ENCODE data around the gene MYH4.

Gene MYH4

GRCh38 chr17:10469459-10469858, at the start of gene MYH4:
Gene MYH4, minus strand, starts transcription at chr17:10469559. Its CDS starts 2,814 bp downstream, at chr17:10466745.
- Histone ChIP-seq H3K9ac (ENCODE audit: low read length) (no peak within 1 kb of the TSS), H3K36me3 (ENCODE audit: insufficient read depth, low read length) (no peaks in the 10 kb centered on the region), H3K27ac (ENCODE audit: low read depth, low read length) (no peak within 1 kb of the TSS), H3K27me3 (ENCODE audit: control insufficient read depth in 1 of 2, insufficient read depth in 2 of 2, low read length in 2 of 2) (no peaks in the 10 kb centered on the region), H3K4me3 (ENCODE audit: low read depth in 1 of 2, low read length in 2 of 2) (no peak within 1 kb of the TSS), H3K4me1 (ENCODE audit: insufficient read depth, low read length) (no peaks in the 10 kb centered on the region), H3K9me3 (ENCODE audit: low read length) (no peaks in the 10 kb centered on the region)

DNA sequence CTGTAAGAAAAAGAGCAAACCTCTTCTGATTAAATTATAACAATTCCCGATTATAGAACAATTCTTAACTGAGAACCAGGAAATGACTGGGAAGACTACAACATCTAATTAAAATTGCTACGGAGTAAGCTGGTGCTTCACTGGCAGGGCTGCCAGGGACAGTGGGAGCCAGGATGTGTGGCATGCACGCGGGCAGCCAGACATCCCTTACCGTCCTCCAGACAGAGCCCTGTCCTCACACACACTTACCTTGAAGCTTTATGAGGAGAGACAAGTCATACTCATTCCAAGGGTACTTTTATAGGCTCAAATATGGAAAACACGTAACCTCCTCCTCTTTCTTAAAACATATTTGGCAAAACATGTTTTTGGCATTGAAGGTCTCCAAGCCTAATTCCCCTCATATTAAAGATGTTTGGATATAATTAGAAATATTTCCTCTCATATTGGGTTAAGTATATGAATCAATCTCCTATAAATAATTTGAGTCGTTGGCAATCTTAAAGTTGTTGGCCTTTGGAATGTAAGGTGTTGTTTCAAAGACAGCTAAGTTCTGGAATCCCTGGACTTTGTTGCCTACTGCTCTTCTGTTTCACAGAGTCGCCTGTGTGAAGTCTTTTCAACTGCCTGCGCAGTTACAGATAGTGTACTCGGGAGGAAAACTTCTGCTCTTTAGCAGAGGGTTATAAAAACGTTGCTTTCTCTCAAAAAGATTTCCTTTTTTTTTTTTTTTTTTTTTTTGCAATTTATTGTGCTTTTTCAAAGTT, 49.1 kb upstream of the MYH4 start, which contains the start of gene MYH1:
Gene MYH1 (minus strand): TSS at position 272 of the 767 bp plus-strand sequence. CDS start 1,900 bp downstream, outside the sequence.
- Histone ChIP-seq H3K27me3 (ENCODE audit: control insufficient read depth in 1 of 2, insufficient read depth in 2 of 2, low read length in 2 of 2) (no peaks in the 10 kb centered on the region), H3K9ac (ENCODE audit: low read length) (no peak within 1 kb of the TSS), H3K36me3 (ENCODE audit: insufficient read depth, low read length) (no peaks in the 10 kb centered on the region), H3K27ac (ENCODE audit: low read depth, low read length) (no peak within 1 kb of the TSS), H3K4me3 (ENCODE audit: low read depth in 1 of 2, low read length in 2 of 2) (no peak within 1 kb of the TSS), H3K4me1 (ENCODE audit: insufficient read depth, low read length) (no peaks in the 10 kb centered on the region), H3K9me3 (ENCODE audit: low read length) (no peaks in the 10 kb centered on the region)

DNA sequence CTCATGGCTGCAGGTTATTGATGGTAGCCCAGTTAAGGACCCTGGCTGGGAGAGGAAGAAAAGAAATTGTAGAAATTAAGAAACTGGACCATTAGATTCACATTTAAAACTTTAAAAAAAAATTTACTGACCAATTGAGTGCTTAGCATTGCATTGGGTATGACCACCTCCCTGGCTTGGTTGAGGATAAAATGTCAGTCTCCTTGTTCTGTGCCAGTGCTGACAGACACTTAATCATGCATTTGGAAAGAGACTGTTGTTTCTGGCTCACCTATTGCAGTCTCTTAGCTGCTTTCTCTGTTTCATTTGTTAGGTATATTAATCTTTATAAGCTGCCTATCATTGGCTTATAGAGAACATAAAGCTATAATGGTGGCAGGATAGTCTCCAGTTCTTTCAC, 47.3 kb upstream of the MYH4 start:
- H3K27me3 ChIP-seq (ENCODE audit: control insufficient read depth in 1 of 2, insufficient read depth in 2 of 2, low read length in 2 of 2) = no peaks in the 10 kb centered on the region
- H3K9ac ChIP-seq (ENCODE audit: low read length) = no peak overlapping the region
- no peaks in the 10 kb centered on the region for H3K9me3 ChIP-seq (ENCODE audit: low read length)
- H3K27ac ChIP-seq (ENCODE audit: low read depth, low read length) = no peak overlapping the region
- no peak overlapping the region for H3K4me3 ChIP-seq (ENCODE audit: low read depth in 1 of 2, low read length in 2 of 2)
- H3K36me3 ChIP-seq (ENCODE audit: insufficient read depth, low read length) = no peaks in the 10 kb centered on the region
- H3K4me1 ChIP-seq (ENCODE audit: insufficient read depth, low read length) = no peaks in the 10 kb centered on the region

- no peak overlapping the region for H3K27ac ChIP-seq (ENCODE audit: low read depth, low read length)
- no peak overlapping the region for H3K4me3 ChIP-seq (ENCODE audit: low read depth in 1 of 2, low read length in 2 of 2)
- no peaks in the 10 kb centered on the region for H3K27me3 ChIP-seq (ENCODE audit: control insufficient read depth in 1 of 2, insufficient read depth in 2 of 2, low read length in 2 of 2)
- H3K9ac ChIP-seq (ENCODE audit: low read length) = no peak overlapping the region
- H3K9me3 ChIP-seq (ENCODE audit: low read length) = no peaks in the 10 kb centered on the region
- no peaks in the 10 kb centered on the region for H3K4me1 ChIP-seq (ENCODE audit: insufficient read depth, low read length)
- no peaks in the 10 kb centered on the region for H3K36me3 ChIP-seq (ENCODE audit: insufficient read depth, low read length)
Measured at GRCh38 chr17:10516065-10516464, 46.7 kb upstream of the MYH4 start.

DNA sequence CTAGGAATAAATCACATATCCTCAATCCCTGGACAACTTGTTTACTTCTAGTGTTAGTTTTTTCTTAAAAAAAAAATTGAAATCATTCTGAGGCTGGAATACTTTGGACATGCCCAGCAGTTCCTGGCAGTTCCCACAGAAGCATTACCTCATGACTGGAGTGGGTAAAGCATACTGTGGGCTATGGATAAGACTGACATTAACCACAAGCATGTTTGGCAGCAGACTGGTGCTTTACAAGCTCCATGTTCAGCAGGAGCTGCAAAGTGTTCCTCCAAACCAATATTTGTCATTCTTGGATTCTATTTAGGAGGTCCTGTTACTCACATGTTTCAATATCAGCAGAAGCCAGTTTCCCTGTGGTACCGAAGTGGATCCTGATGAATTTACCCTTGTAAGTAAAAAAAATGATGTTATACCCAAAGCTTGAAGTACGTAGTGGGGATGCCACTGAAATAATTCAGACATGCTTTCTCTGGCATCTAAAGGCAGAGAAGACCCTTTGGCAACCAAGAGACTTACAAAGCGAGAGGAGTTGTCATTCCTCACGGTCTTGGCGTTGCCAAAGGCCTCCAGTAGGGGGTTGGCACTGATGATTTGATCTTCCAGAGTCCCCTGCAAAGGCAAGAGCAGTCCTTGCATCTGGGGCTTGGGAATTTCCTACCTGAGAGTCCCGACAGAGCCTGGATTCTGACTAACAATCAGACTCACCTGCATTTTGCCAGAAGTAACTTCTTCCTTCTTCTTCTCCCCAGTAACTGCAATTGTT, 44.1 kb upstream of the MYH4 start:
- Histone ChIP-seq H3K4me3 (ENCODE audit: low read depth in 1 of 2, low read length in 2 of 2) (no peak overlapping the region), H3K27ac (ENCODE audit: low read depth, low read length) (no peak overlapping the region), H3K36me3 (ENCODE audit: insufficient read depth, low read length) (no peaks in the 10 kb centered on the region), H3K9me3 (ENCODE audit: low read length) (no peaks in the 10 kb centered on the region), H3K27me3 (ENCODE audit: control insufficient read depth in 1 of 2, insufficient read depth in 2 of 2, low read length in 2 of 2) (no peaks in the 10 kb centered on the region), H3K9ac (ENCODE audit: low read length) (no peak overlapping the region), H3K4me1 (ENCODE audit: insufficient read depth, low read length) (no peaks in the 10 kb centered on the region)

DNA sequence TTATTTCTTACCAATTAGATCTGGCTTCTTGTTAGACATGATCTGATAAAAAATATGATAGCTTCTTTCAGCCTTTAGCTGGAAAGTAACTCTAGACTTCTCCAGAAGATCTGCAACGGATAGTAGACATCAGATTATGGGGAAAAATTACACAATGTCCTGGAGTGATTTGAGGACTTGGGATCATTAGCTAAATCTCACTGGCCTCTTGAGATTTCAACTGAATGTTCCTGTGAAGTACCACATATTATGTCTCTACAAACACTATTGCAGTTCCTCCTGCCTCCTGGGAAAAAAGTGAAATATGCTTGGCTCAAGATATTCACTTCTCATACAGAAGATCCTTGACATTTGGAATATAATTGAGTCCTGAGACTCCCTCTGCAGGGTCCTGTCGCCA, 43.5 kb upstream of the MYH4 start:
- no peak overlapping the region for H3K27ac ChIP-seq (ENCODE audit: low read depth, low read length)

GRCh38 chr17:10499950-10500349, 30.6 kb upstream of the MYH4 start:
- Histone ChIP-seq H3K36me3 (ENCODE audit: insufficient read depth, low read length) (no peaks in the 10 kb centered on the region), H3K9me3 (ENCODE audit: low read length) (no peaks in the 10 kb centered on the region), H3K4me1 (ENCODE audit: insufficient read depth, low read length) (no peaks in the 10 kb centered on the region), H3K4me3 (ENCODE audit: low read depth in 1 of 2, low read length in 2 of 2) (no peak overlapping the region), H3K27me3 (ENCODE audit: control insufficient read depth in 1 of 2, insufficient read depth in 2 of 2, low read length in 2 of 2) (no peaks in the 10 kb centered on the region), H3K9ac (ENCODE audit: low read length) (no peak overlapping the region), H3K27ac (ENCODE audit: low read depth, low read length) (no peak overlapping the region)

More for the DNA sequence above, 43.5 kb upstream of the MYH4 start:
- Histone ChIP-seq H3K9ac (ENCODE audit: low read length) (no peak overlapping the region), H3K4me1 (ENCODE audit: insufficient read depth, low read length) (no peaks in the 10 kb centered on the region), H3K9me3 (ENCODE audit: low read length) (no peaks in the 10 kb centered on the region), H3K36me3 (ENCODE audit: insufficient read depth, low read length) (no peaks in the 10 kb centered on the region), H3K4me3 (ENCODE audit: low read depth in 1 of 2, low read length in 2 of 2) (no peak overlapping the region), H3K27me3 (ENCODE audit: control insufficient read depth in 1 of 2, insufficient read depth in 2 of 2, low read length in 2 of 2) (no peaks in the 10 kb centered on the region)

GRCh38 chr17:10492004-10492403, 22.6 kb upstream of the MYH4 start:
- H3K36me3 ChIP-seq (ENCODE audit: insufficient read depth, low read length) = no peaks in the 10 kb centered on the region
- no peak overlapping the region for H3K4me3 ChIP-seq (ENCODE audit: low read depth in 1 of 2, low read length in 2 of 2)
- no peak overlapping the region for H3K9ac ChIP-seq (ENCODE audit: low read length)
- H3K27me3 ChIP-seq (ENCODE audit: control insufficient read depth in 1 of 2, insufficient read depth in 2 of 2, low read length in 2 of 2) = no peaks in the 10 kb centered on the region
- no peak overlapping the region for H3K27ac ChIP-seq (ENCODE audit: low read depth, low read length)
- no peaks in the 10 kb centered on the region for H3K4me1 ChIP-seq (ENCODE audit: insufficient read depth, low read length)
- peaks cover 7% of the 10 kb centered on the region for H3K9me3 ChIP-seq (ENCODE audit: low read length)

GRCh38 chr17:10482252-10482651, 12.9 kb upstream of the MYH4 start:
- Histone ChIP-seq H3K4me3 (ENCODE audit: low read depth in 1 of 2, low read length in 2 of 2) (no peak overlapping the region), H3K9me3 (ENCODE audit: low read length) (no peaks in the 10 kb centered on the region), H3K27me3 (ENCODE audit: control insufficient read depth in 1 of 2, insufficient read depth in 2 of 2, low read length in 2 of 2) (no peaks in the 10 kb centered on the region), H3K27ac (ENCODE audit: low read depth, low read length) (no peak overlapping the region), H3K9ac (ENCODE audit: low read length) (no peak overlapping the region), H3K4me1 (ENCODE audit: insufficient read depth, low read length) (no peaks in the 10 kb centered on the region), H3K36me3 (ENCODE audit: insufficient read depth, low read length) (no peaks in the 10 kb centered on the region)

GRCh38 chr17:10477701-10478100, 8.3 kb upstream of the MYH4 start:
- no peak overlapping the region for H3K4me3 ChIP-seq (ENCODE audit: low read depth in 1 of 2, low read length in 2 of 2)
- no peaks in the 10 kb centered on the region for H3K9me3 ChIP-seq (ENCODE audit: low read length)
- H3K27ac ChIP-seq (ENCODE audit: low read depth, low read length) = no peak overlapping the region
- H3K36me3 ChIP-seq (ENCODE audit: insufficient read depth, low read length) = no peaks in the 10 kb centered on the region
- no peaks in the 10 kb centered on the region for H3K27me3 ChIP-seq (ENCODE audit: control insufficient read depth in 1 of 2, insufficient read depth in 2 of 2, low read length in 2 of 2)
- H3K9ac ChIP-seq (ENCODE audit: low read length) = no peak overlapping the region
- H3K4me1 ChIP-seq (ENCODE audit: insufficient read depth, low read length) = no peaks in the 10 kb centered on the region

DNA sequence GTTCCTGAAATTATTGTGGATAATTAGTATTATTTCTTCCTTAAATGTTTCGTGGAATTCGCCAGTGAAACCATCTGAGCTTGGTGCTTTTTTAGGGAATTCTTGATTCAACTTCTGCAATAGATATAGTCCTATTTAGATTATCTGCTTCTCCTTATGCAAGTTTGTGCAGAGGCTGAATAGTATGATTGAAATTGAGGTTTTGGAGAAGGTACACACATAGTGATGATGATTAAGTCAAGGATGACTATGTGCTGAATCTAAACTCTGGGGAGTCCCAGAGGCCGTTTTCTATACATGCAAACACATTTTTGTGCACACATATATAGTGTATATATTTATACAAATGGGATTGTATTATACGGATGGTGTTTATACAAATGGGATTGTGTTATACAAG, 5.2 kb upstream of the MYH4 start:
- no peaks in the 10 kb centered on the region for H3K9me3 ChIP-seq (ENCODE audit: low read length)
- no peak overlapping the region for H3K9ac ChIP-seq (ENCODE audit: low read length)
- no peaks in the 10 kb centered on the region for H3K36me3 ChIP-seq (ENCODE audit: insufficient read depth, low read length)
- H3K4me3 ChIP-seq (ENCODE audit: low read depth in 1 of 2, low read length in 2 of 2) = no peak overlapping the region
- no peaks in the 10 kb centered on the region for H3K27me3 ChIP-seq (ENCODE audit: control insufficient read depth in 1 of 2, insufficient read depth in 2 of 2, low read length in 2 of 2)
- no peak overlapping the region for H3K27ac ChIP-seq (ENCODE audit: low read depth, low read length)
- no peaks in the 10 kb centered on the region for H3K4me1 ChIP-seq (ENCODE audit: insufficient read depth, low read length)
